OCI-LY1 (cell line): ENCODE results near the gene RET.

ENCODE experiments used
- EZH2 ChIP-seq: fragments of 200-600 bp; sonication (generic), shearing (Covaris generic); IDR thresholded peaks from 2 replicates; pipeline ENCODE4 v1.8.0; 2017; ENCODE audit warnings: borderline replicate concordance, mixed run types, mild to moderate bottlenecking, antibody characterized with exemption, low read length, moderate library complexity, mixed read lengths
- TF ChIP-seq, protein P1 (sequence below): fragments of 200-600 bp; sonication (generic), shearing (Covaris generic); IDR thresholded peaks from 2 replicates; pipeline ENCODE4 v1.5.1; 2017; ENCODE audit warnings: mild to moderate bottlenecking, antibody characterized with exemption, low read length, moderate library complexity, mixed read lengths

DNA sequence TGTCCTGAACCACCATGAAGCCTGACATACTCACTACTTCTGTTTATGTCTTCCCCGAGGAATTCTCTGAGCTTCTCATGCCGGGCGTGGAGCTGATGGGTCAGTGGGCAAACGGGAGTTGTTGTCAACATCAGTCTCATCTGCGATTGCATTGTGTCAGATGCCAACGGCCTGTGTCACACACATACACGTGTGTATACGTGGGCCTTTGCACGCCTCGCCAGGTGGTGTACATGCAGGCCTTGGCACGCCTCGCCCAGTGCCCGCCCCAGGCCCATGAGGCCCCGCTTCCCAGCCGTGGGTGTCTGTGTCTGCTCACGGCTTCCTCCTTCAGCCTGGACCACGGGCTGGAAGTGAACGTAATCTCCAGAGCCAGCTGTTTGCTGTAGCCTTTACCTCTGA, 53.9 kb downstream of the RET start:
- TF ChIP-seq, protein P1, sequence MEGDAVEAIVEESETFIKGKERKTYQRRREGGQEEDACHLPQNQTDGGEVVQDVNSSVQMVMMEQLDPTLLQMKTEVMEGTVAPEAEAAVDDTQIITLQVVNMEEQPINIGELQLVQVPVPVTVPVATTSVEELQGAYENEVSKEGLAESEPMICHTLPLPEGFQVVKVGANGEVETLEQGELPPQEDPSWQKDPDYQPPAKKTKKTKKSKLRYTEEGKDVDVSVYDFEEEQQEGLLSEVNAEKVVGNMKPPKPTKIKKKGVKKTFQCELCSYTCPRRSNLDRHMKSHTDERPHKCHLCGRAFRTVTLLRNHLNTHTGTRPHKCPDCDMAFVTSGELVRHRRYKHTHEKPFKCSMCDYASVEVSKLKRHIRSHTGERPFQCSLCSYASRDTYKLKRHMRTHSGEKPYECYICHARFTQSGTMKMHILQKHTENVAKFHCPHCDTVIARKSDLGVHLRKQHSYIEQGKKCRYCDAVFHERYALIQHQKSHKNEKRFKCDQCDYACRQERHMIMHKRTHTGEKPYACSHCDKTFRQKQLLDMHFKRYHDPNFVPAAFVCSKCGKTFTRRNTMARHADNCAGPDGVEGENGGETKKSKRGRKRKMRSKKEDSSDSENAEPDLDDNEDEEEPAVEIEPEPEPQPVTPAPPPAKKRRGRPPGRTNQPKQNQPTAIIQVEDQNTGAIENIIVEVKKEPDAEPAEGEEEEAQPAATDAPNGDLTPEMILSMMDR, result no peak
- no peak for TF ChIP-seq EZH2
